Activated T-cell treated with anti-CD3 and anti-CD28 coated beads for 1 hour (primary cell): ENCODE data around the gene ZNF236.
"Not testable (repeated sequence)": the region's sequence is repeated elsewhere in the genome, so short reads cannot be mapped to it uniquely, and the experiment has no call there.

Experiments used
- DNase-seq: peaks from one replicate; pipeline ENCODE4 v3.0.0-alpha.2; 2020; ENCODE audit warnings: low read depth

ZNF236 gene

DNA sequence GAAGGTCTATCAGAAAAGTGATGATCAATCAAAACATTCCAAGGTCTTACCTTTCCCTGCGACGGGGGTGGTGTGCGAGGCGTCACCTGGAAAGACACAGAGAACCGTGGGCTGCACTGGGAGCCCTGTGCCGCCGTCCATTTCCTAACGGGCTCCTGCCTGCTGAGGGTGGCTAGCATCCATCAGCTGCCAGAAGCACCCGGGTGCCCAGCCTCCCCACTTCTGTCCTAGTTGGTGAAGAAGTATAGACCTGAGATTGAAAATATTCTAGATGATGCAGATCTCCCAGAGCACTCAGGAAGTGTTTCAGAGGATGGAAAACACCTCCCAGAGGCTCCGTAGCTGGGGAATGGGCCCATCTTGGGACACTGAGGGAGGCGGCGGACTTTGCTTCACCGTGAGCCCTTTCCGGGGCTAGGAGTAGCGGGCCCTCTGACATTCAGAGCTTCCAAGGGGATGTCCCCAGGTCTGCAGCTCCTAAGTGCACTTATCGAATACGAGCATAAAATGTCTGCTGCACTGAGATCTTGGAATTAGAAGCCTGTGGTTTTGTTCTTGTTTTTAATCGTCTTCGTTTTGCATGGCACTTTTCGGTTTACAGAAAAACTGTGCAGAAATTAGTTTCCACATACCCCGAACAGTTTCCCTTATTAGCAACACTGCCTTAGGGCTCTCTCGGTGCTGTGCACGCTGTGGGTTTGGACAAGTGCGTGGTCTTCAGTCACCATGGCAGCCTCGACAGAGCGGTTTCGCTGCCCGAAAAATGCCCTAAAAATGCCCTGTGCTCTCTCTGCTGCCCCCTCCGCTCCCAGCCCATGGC, 166.7 kb downstream of the ZNF236 start:
- DNase-seq = no peak

- DNase-seq = no peak
These were observed 167.4 kb downstream of the ZNF236 start for GRCh38 chr18:76989647-76990190.

DNA sequence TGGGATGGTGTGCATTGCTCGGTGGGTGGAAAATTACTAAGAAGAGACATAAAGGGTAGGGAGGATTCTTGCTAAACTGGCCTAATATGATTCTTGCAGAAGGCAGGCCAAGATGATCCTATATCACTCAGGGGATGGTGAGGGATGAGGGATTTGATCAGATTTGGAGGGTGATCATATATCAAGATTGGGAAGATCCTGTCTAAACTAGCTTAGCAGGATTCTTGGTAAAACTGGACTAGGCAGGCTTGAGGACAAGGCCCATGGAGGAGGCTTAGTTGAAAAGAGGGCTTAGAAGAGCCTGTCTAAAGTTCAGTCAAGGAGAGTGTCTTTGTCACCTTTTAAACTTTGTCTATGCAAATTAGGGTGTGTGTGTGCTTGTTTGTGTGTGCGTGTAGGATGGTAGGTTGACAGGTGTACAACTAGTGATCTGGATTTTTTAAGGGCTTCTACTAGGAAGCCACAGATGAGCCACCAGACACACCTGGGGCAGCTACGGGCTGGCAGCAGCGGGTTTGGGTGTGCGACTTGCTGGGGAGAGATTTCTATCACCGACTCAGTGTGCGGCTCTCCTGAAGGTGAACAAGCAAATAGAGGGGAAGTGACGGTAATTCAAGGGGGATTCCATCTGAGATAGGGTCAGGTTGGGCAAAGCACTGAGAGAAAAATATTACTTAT, 168.1 kb downstream of the ZNF236 start:
- DNase-seq = not testable (repeated sequence)

DNA sequence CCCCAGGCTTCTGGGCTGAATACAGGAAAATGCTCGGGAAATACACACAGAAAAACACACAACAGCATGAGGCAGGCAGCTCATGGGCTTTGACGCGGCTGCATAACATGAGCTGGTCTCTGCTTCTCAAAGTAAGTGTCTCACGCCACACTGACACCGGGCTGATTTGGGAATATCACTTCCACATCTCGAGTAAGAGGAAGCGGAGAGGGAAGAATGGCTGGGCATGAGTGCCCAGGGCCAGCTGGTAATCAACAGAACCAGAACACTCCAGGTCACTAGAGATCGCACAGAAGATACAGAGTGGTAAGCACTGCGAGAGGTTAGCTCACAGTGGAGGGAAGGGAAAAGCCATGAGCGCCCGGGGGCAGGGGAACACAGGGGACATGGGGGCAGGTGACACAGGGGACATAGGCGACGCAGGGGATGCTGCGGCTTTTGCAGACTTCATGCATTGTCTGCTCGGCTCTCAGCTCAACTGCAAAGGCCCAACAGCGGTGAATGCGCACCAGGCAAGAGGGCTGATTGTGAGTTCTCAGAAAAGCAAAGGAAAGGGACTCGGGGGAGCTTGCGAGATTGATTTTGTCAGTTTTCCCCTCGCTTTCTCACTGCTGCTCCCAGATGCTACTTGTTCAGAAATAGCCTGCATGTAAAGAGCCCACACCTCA, 168.8 kb downstream of the ZNF236 start:
- no peak for DNase-seq

- DNase-seq = no peak
These were observed 170.1 kb downstream of the ZNF236 start for GRCh38 chr18:76992226-76993084.

- no peak for DNase-seq
These were observed 170.7 kb downstream of the ZNF236 start for GRCh38 chr18:76993085-76993382.

DNA sequence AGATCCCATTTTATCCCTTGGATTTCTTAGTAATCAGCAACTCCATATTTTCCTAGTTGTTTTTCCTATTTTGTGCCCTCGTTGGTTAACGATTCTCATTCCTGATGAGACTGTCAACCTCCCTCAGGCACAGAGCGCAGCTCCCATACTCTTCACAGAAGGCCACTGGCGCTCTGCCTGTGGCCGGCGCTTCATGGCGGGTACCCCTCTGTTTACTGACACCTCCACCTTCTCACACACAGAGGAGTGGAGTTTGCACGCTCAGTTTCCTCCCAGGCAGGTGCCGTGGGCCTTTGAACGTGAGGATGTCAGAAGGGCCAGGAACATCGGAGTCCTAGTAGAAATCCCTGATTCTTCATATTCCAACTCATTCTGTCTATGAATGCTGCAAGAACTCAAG, 171.2 kb downstream of the ZNF236 start:
- DNase-seq = no peak

DNA sequence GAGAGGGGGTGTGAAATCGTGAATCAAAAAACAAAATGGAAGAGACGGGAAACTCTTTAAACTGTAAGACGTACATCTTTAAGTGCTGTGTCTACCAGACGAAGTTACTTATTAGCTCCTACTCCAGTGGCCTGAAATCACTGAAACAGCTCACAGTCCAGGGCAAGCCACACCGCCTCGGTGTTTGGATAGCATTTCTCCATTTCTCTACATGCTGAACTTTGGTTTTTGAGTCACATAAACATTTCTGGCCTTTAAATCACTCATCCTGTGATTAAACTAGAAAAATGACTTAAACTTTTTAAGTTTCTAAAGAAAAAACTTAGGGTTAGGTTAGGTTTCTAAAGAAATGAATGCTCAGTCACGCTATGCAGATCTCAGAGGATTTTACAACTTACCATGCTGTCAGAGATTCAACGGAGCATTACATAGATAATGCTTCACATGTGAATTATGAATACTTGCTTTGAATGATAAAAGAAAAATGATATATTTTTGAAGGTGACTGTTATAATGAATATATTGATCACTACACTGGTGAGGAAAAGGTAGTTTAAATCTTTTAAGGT, 171.8 kb downstream of the ZNF236 start:
- no peak for DNase-seq

DNA sequence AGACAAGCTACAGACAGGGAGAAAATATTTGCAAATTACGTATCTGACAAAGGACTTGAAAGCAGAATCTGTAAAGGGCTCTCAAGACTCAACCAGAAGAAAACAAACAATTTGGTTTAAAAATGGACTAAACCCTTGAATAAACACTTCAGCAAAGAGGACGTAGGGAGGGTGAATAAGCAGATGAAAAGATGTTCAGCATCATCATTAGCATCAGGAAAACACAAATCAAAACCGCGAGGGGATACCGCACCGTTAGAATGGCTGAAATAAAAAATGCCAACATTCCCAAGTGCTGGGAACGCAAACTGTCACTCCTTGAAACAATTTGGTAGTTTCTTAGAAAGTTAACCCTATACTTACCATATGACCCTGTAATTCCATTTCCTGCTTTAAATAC, 173.5 kb downstream of the ZNF236 start:
- DNase-seq = no peak

DNA sequence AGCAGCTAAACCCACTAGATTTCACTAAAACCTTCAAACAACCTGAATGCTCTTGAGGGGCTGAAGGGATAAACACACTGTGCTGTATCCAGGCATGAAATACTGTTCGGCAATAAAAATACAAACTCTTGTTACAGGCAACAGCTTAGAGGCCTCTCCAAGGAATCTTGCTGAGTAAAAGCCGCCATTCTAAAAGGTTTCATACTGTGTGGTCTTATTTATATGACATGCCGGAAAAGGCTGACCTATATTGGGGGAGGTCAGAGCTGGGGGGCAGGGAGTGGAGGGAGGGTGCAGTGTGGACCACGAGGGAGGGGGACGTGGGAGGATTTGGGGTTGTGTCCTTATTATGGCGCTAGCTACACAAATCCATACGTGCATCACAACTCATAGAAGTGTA, 174.1 kb downstream of the ZNF236 start:
- DNase-seq = no peak

DNA sequence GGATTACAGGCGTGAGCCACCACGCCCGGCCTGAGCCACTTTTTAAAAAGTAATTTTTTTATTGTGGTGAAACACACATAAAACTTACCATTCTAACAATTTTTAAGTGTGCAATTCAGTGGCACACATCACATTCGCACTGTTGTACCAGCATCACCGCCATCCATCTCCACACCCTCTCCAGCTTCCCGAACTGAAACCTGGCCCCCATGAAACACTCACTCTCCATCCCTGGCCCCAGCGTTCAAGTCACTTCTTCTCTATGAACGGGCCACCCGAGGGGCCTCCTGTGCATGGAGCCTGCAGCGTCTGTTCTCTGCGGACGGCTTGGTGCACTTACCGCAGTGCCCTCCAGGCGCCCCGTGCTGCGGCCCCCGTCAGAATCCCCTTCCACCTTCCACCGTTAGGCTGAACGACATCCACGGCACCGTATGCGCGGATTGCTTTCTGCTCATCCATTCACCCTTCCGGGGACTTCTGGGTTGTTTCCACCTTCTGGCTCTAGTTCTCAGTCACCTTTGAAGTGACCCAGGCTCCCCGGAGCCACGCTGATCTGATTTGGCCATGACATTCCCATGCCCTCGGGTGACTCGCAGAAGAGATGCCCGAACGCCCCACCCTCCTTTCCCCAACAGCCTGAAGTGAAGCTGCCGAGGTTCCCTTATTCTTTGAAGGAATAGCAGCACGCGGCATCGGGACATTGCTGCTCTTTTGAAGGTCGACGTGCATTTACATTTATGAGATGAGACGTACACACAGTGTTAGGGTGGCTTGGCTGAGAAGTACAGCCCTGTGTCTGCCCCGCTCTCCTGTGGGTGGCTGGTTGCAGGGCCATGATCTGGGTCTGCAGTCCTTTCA, 175.8 kb downstream of the ZNF236 start:
- no peak for DNase-seq

- no peak for DNase-seq
These were observed 176.7 kb downstream of the ZNF236 start for GRCh38 chr18:76999077-76999476.

- peak; percentile 39 for DNase-seq
These were observed 178.2 kb downstream of the ZNF236 start for GRCh38 chr18:77000527-77000926.

DNA sequence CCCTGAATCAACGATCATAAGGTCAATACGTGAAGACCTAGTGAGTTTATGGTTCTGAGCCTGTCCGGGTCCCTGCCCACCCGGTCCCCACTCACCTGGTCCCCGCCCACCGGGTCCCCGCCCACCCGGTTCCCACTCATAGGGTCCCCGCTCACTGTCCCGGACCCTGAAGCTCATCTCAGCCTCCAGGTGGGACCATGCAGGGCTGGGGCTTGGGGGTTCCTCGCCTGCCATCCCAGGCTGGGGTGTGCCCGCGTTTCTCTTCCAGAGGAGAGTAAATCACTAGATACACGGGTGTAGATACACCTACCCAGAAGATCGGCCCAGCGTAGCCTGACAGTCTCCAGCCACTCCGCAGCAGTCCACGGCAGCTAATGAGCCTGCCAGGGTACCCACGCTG, 178.7 kb downstream of the ZNF236 start:
- no peak for DNase-seq

DNA sequence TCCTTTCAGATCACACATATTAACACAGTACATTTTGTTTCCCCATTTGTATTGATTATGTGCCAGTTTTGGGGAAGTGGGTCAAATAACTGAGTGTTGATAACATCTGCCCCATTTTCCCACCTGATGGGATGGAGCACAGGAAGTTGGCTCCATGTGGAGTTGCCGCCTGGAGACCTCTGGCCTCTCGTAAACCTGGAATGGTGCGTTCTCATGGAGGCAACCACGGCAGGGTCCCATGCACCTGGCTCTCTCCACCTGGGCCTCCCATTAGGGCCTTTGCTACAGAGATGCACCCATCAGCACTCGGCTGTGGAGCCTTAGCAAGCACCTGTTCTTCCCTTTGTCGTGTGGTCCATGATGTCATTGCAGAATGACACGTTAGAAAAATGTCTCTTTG, 179.6 kb downstream of the ZNF236 start:
- no peak for DNase-seq

DNA sequence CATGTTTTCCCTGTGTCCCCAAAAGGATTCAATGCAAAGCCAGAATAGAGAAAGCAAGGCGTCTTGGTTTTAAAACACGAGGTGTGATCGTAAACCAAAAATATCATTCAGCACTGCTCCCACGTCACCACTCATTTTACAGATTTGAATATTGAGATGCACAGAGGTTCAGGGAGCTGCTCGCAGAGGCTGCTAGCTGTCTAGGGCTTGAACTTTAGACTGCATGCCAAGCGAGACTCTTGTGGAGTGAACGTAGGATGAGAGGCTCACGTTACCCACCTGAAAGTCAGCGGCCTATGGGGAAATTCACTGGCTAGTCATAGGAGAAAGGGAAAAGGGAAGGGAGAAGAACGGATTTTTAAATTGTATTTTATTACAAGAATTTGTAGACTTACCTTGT, 180.1 kb downstream of the ZNF236 start:
- DNase-seq = no peak

- no peak for DNase-seq
These were observed 181.0 kb downstream of the ZNF236 start for GRCh38 chr18:77003316-77003715.

DNA sequence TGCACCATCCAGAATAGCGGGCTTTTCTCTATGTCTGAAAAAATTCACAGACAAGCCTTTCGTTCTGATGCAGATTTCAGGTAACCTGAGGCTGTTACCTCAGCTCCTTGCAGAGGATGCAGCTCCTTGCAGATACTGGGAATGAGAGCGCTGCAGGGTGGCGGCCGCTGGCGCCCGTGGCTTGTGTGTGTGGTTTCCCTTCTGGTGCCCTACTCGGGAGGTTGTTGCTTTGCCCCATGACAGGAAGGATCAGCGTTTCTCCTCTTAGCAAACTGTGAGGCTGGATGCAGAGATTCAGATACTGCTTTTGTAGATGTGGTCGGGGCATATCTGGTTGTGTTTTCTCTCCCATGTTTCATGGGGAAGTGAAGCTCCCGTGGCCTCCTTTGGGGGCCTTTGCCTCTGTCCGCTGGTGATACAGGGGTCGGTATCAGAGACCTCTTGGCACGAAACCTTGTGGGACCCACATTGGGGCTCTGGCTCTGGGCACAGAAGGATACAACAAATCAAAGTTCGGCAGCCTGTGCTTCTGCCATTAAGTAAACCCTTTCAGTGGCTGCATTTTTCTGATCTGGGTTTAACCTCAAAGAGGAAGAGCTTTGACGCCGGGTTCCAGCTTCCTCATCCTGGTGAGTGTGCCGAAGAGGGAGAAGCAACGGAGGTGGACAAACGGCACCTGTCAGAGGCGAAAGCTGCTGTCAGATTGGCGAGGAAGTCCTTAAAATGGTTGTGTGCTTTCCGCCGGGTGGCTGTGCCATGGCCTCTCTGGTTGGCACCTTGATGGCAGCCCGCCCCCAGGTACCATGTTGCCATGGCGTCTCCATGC, 182.4 kb downstream of the ZNF236 start:
- DNase-seq = no peak

DNA sequence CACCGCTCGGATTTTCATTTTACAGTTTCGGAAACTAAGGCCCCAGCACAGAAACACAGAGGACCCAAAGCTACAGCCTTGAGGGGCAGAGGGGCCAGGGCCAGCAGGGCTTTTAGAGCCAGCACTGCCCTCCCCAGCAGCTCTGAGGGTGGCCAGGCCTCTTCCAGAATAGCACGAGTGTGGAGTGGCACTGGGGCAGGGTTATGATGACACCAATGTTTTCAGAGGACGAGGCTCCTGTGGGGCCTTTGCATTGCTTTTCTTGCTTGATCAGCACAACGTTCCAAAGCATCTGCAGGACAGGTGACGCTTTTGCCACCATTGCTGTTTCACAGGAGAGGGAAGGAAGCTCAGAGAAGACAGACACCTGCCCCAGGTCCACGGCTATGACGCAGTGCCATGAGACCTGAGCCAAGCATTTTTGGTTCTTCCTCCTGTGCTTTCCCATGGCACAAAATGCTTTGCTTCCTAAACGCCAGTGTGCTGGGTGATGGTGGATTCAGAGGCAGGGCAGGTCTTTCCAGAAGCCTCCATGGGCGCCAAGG, 183.4 kb downstream of the ZNF236 start:
- DNase-seq = no peak
